Caco-2 (cell line): ENCODE data around the gene ISM1. TPM values are rescaled to one million over a fixed set of nuclear protein-coding genes. Genes with fewer than 3 reads are reported as not detected.

Experiments
- BruUV-seq: library from RNA; stranded (reverse); fragments of 400-500 nt; replicated peaks from 2 replicates; lab custom pipeline; 2021; lab: Mats Ljungman, UMichigan
- CTCF ChIA-PET: fragments of 300-600 bp; sonication (Branson Sonifier 250); formaldehyde crosslinking; loops from one replicate; lab custom pipeline; 2022; ENCODE audit warnings: antibody characterized with exemption; lab: Charles Lee
- POLR2A ChIA-PET: fragments of 300-600 bp; sonication (Branson Sonifier 250); formaldehyde crosslinking; loops from one replicate; lab custom pipeline; 2022; ENCODE audit warnings: antibody characterized with exemption; lab: Charles Lee
- DNase-seq, 2 experiments: peaks; one replicate each; pipeline versions ENCODE4 v3.0.0 to v3.0.0-alpha.2; 2020 to 2022
- H3K27me3 ChIP-seq: replicated peaks from 2 replicates; pipeline ENCODE4 v1.6.0; 2011; ENCODE audit warnings: low read length; ENCODE audit not compliant: control insufficient read depth, insufficient read depth
- H3K36me3 ChIP-seq: 2 replicates; pipeline ENCODE4 v1.5.1; 2011; ENCODE audit warnings: low read length; ENCODE audit not compliant: control insufficient read depth, insufficient read depth
- H3K4me1 ChIP-seq: fragments of 250-450 bp; sonication (Bioruptor Pico); 2 replicates; pipeline ENCODE4 v1.5.1; 2020; ENCODE audit warnings: mild to moderate bottlenecking
- H3K4me3 ChIP-seq: 2 replicates; pipeline ENCODE4 v1.5.1; 2011; ENCODE audit warnings: low read depth, mild to moderate bottlenecking, control low read depth, low read length
- H3K9me3 ChIP-seq: fragments of 250-450 bp; sonication (Bioruptor Pico); 2 replicates; pipeline ENCODE4 v1.5.1; 2020; ENCODE audit warnings: mild to moderate bottlenecking, moderate library complexity
- H3K27ac Mint-ChIP-seq: one replicate; pipeline ENCODE4 v1.8.0; 2022; ENCODE audit warnings: mixed read lengths; ENCODE audit not compliant: unreplicated experiment
- H3K27me3 Mint-ChIP-seq: one replicate; pipeline ENCODE4 v1.8.0; 2022; ENCODE audit warnings: mixed read lengths; ENCODE audit not compliant: insufficient read depth, unreplicated experiment
- H3K36me3 Mint-ChIP-seq: one replicate; pipeline ENCODE4 v1.8.0; 2022; ENCODE audit warnings: mild to moderate bottlenecking, mixed read lengths; ENCODE audit not compliant: insufficient read depth, unreplicated experiment
- H3K4me1 Mint-ChIP-seq: one replicate; pipeline ENCODE4 v1.8.0; 2022; ENCODE audit warnings: low read depth, mixed read lengths; ENCODE audit not compliant: unreplicated experiment
- H3K4me3 Mint-ChIP-seq: one replicate; pipeline ENCODE4 v1.8.0; 2022; ENCODE audit warnings: mild to moderate bottlenecking, moderate library complexity, mixed read lengths; ENCODE audit not compliant: unreplicated experiment
- H3K9me3 Mint-ChIP-seq: one replicate; pipeline ENCODE4 v1.8.0; 2022; ENCODE audit warnings: mixed read lengths; ENCODE audit not compliant: unreplicated experiment
- CTCF ChIP-seq, 2 experiments: fragments of 200-600 bp in 1 of 2; IDR thresholded peaks; 1 replicate in 1 of 2; 2 replicates in 1 of 2; pipeline versions ENCODE4 v1.5.1 to v1.8.0; 2011 to 2022; ENCODE audit warnings: antibody characterized with exemption in 1 of 2, control low read depth in 1 of 2, inconsistent platforms in 1 of 2, low read depth in 1 of 2, low read length in 1 of 2, mild to moderate bottlenecking in 1 of 2, moderate library complexity in 1 of 2; ENCODE audit not compliant: insufficient read depth in 1 of 2, severe bottlenecking in 1 of 2, unreplicated experiment in 1 of 2
- intact Hi-C: fragments of 100-400 bp; cut with micrococcal nuclease; formaldehyde crosslinking; loops from one replicate; pipeline ENCODE4 v1.10.0; 2022; ENCODE audit not compliant: unreplicated experiment
- total RNA-seq: library from RNA; stranded (reverse); gene quantifications from 2 replicates; pipeline ENCODE4 v1.2.3, GENCODE V29; 2022

Gene ISM1
- total RNA-seq, 1 experiment from 2014 or later = 1.8 TPM

- H3K4me3 ChIP-seq = no peak overlapping the region
- ChIA-PET CTCF (no interaction called here), POLR2A (no interaction called here)
- peak overlapping the region; percentile 64 for H3K4me3 Mint-ChIP-seq
- peaks cover 2% of the 10 kb centered on the region for H3K36me3 Mint-ChIP-seq
- no peaks in the 10 kb centered on the region for H3K27me3 Mint-ChIP-seq
- H3K4me1 ChIP-seq = peaks cover 98% of the 10 kb centered on the region
- H3K9me3 ChIP-seq = no peaks in the 10 kb centered on the region
- peaks cover 74% of the 10 kb centered on the region for H3K4me1 Mint-ChIP-seq
- H3K36me3 ChIP-seq = no peaks in the 10 kb centered on the region
- H3K27me3 ChIP-seq = no peaks in the 10 kb centered on the region
- H3K9me3 Mint-ChIP-seq = peaks cover 22% of the 10 kb centered on the region
- intact Hi-C loops = loop anchor here (2.0 to 10.0 kb wide), 4 partner anchors 14 to 448 kb away; partner anchors contain the start of genes ESF1, ISM1 and NDUFAF5
- H3K27ac Mint-ChIP-seq = peak overlapping the region; percentile 98
- no peak for TF ChIP-seq CTCF (IDR thresholded peaks at IDR 0.05; ENCODE audit: insufficient read depth in 1 of 2, low read depth in 1 of 2, low read length in 1 of 2, severe bottlenecking in 1 of 2, unreplicated experiment in 1 of 2)
- no peak for DNase-seq
- TSS peak; percentile 89 for BruUV-seq
Observed at GRCh38 chr20:13337090-13337784, 116.2 kb downstream of the ISM1 start.

GRCh38 chr20:13338097-13338661, 117.1 kb downstream of the ISM1 start:
- Histone ChIP-seq H3K9me3 (no peaks in the 10 kb centered on the region), H3K4me1 (peaks cover 98% of the 10 kb centered on the region), H3K27me3 (no peaks in the 10 kb centered on the region), H3K36me3 (no peaks in the 10 kb centered on the region), H3K4me3 (no peak overlapping the region)
- Mint-ChIP-seq H3K9me3 (peaks cover 22% of the 10 kb centered on the region), H3K4me3 (no peak overlapping the region), H3K4me1 (peaks cover 75% of the 10 kb centered on the region), H3K36me3 (peaks cover 8% of the 10 kb centered on the region), H3K27me3 (no peaks in the 10 kb centered on the region), H3K27ac (peak overlapping the region; percentile 98)
- DNase-seq = no peak
- no TSS peak for BruUV-seq
- CTCF ChIA-PET = interaction anchor here (1.4 kb wide), 1 partner anchor 36 kb away, joined by 3 read pairs; no protein-coding TSS in a partner anchor
- intact Hi-C loops = loop anchor here (2.0 to 10.0 kb wide), 4 partner anchors 35 to 447 kb away; partner anchors contain the start of genes ESF1, ISM1 and NDUFAF5
- TF ChIP-seq CTCF (IDR thresholded peaks at IDR 0.05; ENCODE audit: insufficient read depth in 1 of 2, low read depth in 1 of 2, low read length in 1 of 2, severe bottlenecking in 1 of 2, unreplicated experiment in 1 of 2) = no peak
- POLR2A ChIA-PET = no interaction called here

- no peak for TF ChIP-seq CTCF (IDR thresholded peaks at IDR 0.05; ENCODE audit: insufficient read depth in 1 of 2, low read depth in 1 of 2, low read length in 1 of 2, severe bottlenecking in 1 of 2, unreplicated experiment in 1 of 2)
- no TSS peak for BruUV-seq
- POLR2A ChIA-PET = interaction anchor here (0.6 to 0.8 kb wide), 2 partner anchors 9 to 1700 kb away, joined by 3 to 5 read pairs; no protein-coding TSS in a partner anchor
Observed at GRCh38 chr20:13338999-13339411, 117.9 kb downstream of the ISM1 start.

More at GRCh38 chr20:13338999-13339411, 117.9 kb downstream of the ISM1 start:
- CTCF ChIA-PET = interaction anchor here (0.9 to 1.4 kb wide), 3 partner anchors 14 to 36 kb away, joined by 3 to 6 read pairs (median 5); no protein-coding TSS in a partner anchor
- H3K27ac Mint-ChIP-seq = peak overlapping the region; percentile 40
- peaks cover 8% of the 10 kb centered on the region for H3K36me3 Mint-ChIP-seq
- intact Hi-C loops = loop anchor here (2.0 to 10.0 kb wide), 4 partner anchors 36 to 446 kb away; partner anchors contain the start of genes ESF1, ISM1 and NDUFAF5
- no peaks in the 10 kb centered on the region for H3K36me3 ChIP-seq
- peak; percentile 78 to 84 for DNase-seq
- H3K4me1 Mint-ChIP-seq = peaks cover 68% of the 10 kb centered on the region
- H3K4me3 ChIP-seq = no peak overlapping the region
- H3K9me3 ChIP-seq = no peaks in the 10 kb centered on the region
- peaks cover 14% of the 10 kb centered on the region for H3K9me3 Mint-ChIP-seq
- no peaks in the 10 kb centered on the region for H3K27me3 ChIP-seq
- peak overlapping the region; percentile 3 for H3K4me3 Mint-ChIP-seq
- no peaks in the 10 kb centered on the region for H3K27me3 Mint-ChIP-seq
- peaks cover 90% of the 10 kb centered on the region for H3K4me1 ChIP-seq
